HG03354 (cell line): Measurements from ENCODE around the gene LCN6.

Experiments used
- ATAC-seq: cut with Tn5 transposase; IDR thresholded peaks from one replicate; pipeline ENCODE4 v1.9.1; 2021; ENCODE audit warnings: mild to moderate bottlenecking; ENCODE audit not compliant: unreplicated experiment, poor library complexity, severe bottlenecking

LCN6 gene

GRCh38 chr9:136747161-136748060 is 914 bp downstream of the LCN6 start:
- ATAC-seq: no peak

GRCh38 chr9:136746621-136747020 is 1.7 kb downstream of the LCN6 start:
- ATAC-seq: no peak

- ATAC-seq: no peak
These were observed 2.2 kb downstream of the LCN6 start for GRCh38 chr9:136746155-136746490.

- ATAC-seq: no peak
These were observed 2.8 kb downstream of the LCN6 start for GRCh38 chr9:136745389-136746154.

- no peak for ATAC-seq
These were observed 3.6 kb downstream of the LCN6 start for GRCh38 chr9:136744773-136745172.

GRCh38 chr9:136743639-136744211 is 4.6 kb downstream of the LCN6 start:
- no peak for ATAC-seq

GRCh38 chr9:136742591-136743391 is 5.5 kb downstream of the LCN6 start, which contains the start of gene LCN10:
Gene LCN10 (minus strand): TSS chr9:136742940. CDS start chr9:136742903, 37 bp downstream.
- no peak for ATAC-seq

- ATAC-seq: no peak
These were observed 6.3 kb downstream of the LCN6 start for GRCh38 chr9:136741883-136742571.

- ATAC-seq: no peak
These were observed 7.1 kb downstream of the LCN6 start for GRCh38 chr9:136740971-136741882.

GRCh38 chr9:136740491-136740890 is 7.8 kb downstream of the LCN6 start:
- ATAC-seq: no peak

GRCh38 chr9:136740069-136740468 is 8.3 kb downstream of the LCN6 start:
- ATAC-seq: no peak

- no peak for ATAC-seq
These were observed 8.8 kb downstream of the LCN6 start for GRCh38 chr9:136739509-136739908.

- no peak for ATAC-seq
These were observed 9.4 kb downstream of the LCN6 start for GRCh38 chr9:136738960-136739359.

- no peak for ATAC-seq
These were observed 12.4 kb downstream of the LCN6 start for GRCh38 chr9:136735812-136736480.

- no peak for ATAC-seq
These were observed 13.4 kb downstream of the LCN6 start for GRCh38 chr9:136734837-136735496.

GRCh38 chr9:136733611-136734010 is 14.7 kb downstream of the LCN6 start:
- ATAC-seq: no peak

GRCh38 chr9:136732444-136733178 is 15.7 kb downstream of the LCN6 start:
- no peak for ATAC-seq
